SIG-M5 treated with dmso at 0.1 percent for 504 hours (cell line): Measurements from ENCODE around the gene TNFRSF1A.

Experiments used
- DNase-seq: peaks from one replicate; lab custom pipeline; 2025; ENCODE audit not compliant: unreplicated experiment; lab: John Stamatoyannopoulos, UW

TNFRSF1A gene

GRCh38 chr12:6374786-6375160, 32.9 kb upstream of the TNFRSF1A start:
- DNase-seq: no peak

- DNase-seq: no peak
Observed at GRCh38 chr12:6374028-6374785, 32.3 kb upstream of the TNFRSF1A start.

GRCh38 chr12:6373022-6373787, 31.3 kb upstream of the TNFRSF1A start:
- no peak for DNase-seq

GRCh38 chr12:6372403-6373003, 30.6 kb upstream of the TNFRSF1A start:
- peak; percentile 75 for DNase-seq

GRCh38 chr12:6370994-6371754, 29.3 kb upstream of the TNFRSF1A start:
- no peak for DNase-seq

- no peak for DNase-seq
Observed at GRCh38 chr12:6370576-6370935, 28.7 kb upstream of the TNFRSF1A start.

- DNase-seq: no peak
Observed at GRCh38 chr12:6369916-6370575, 28.2 kb upstream of the TNFRSF1A start.

GRCh38 chr12:6368906-6369525, 27.1 kb upstream of the TNFRSF1A start:
- DNase-seq: no peak

GRCh38 chr12:6367969-6368892, 26.4 kb upstream of the TNFRSF1A start:
- DNase-seq: no peak

GRCh38 chr12:6367065-6367968, 25.4 kb upstream of the TNFRSF1A start:
- peak; percentile 92 for DNase-seq

GRCh38 chr12:6364044-6364374, 22.1 kb upstream of the TNFRSF1A start:
- no peak for DNase-seq

GRCh38 chr12:6363330-6364043, 21.6 kb upstream of the TNFRSF1A start:
- DNase-seq: no peak

GRCh38 chr12:6363010-6363329, 21.1 kb upstream of the TNFRSF1A start:
- DNase-seq: no peak

- no peak for DNase-seq
Observed at GRCh38 chr12:6362403-6362802, 20.5 kb upstream of the TNFRSF1A start.

- DNase-seq: no peak
Observed at GRCh38 chr12:6361834-6362233, 20.0 kb upstream of the TNFRSF1A start.

- DNase-seq: no peak
Observed at GRCh38 chr12:6360578-6361490, 19.0 kb upstream of the TNFRSF1A start.

GRCh38 chr12:6360080-6360571, 18.2 kb upstream of the TNFRSF1A start:
- no peak for DNase-seq
